NCI-H2081 (cell line): ENCODE results near the gene SLC12A1.

Experiments
- DNase-seq, 2 experiments: peaks; one replicate each; lab custom pipeline; 2025; lab: John Stamatoyannopoulos, UW

SLC12A1 gene

DNA sequence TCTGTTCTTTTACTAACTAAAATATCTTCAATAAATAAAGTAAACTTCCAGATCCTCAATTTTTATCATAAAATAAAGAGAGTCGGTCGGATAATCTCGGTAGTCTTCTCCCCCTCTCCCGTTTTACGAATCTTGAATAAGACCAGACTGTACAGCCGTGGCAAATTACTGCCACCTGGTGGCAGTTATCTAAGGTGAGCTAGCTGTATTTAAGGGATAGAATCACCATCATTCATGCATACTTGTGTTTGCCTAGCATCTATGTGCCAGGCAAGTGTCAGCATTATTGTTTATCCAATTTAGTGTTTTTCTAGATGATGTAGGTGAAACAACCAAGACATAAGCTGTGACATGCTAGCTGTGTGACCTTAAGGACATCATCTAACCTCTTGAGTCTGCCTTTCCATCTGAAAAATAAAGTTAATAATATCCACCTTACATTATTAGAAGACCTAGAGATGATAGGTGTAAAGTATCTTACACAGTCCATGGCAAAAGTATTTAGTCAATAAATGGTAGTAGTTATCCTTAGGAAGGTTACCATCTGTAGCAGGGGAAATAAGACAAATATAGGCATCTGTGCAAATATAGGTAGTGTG lies 146.5 kb downstream of the SLC12A1 start:
- DNase-seq, result peak; percentile 80 to 84
